Fibroblast of pulmonary artery (primary cell): Measurements from ENCODE around the gene BLID.

Experiments used
- DNase-seq: peaks from one replicate; pipeline ENCODE4 v3.0.0-alpha.2; 2010; ENCODE audit warnings: low read depth
- H3K4me3 ChIP-seq: replicated peaks from 2 replicates; pipeline ENCODE4 v1.5.1; 2011; ENCODE audit warnings: low read depth, mild to moderate bottlenecking, control low read depth, low read length, moderate library complexity
- CTCF ChIP-seq: IDR thresholded peaks from 2 replicates; pipeline ENCODE4 v1.5.1; 2011; ENCODE audit warnings: mild to moderate bottlenecking, control low read depth, low read length, inconsistent platforms; ENCODE audit errors: missing control alignments

Gene BLID

GRCh38 chr11:122096272-122097112 lies 19.5 kb downstream of the BLID start:
- no peak for TF ChIP-seq CTCF
- DNase-seq, result no peak

GRCh38 chr11:122095681-122096262 lies 20.2 kb downstream of the BLID start:
- peak overlapping the region; percentile 65 for H3K4me3 ChIP-seq
- no peak for TF ChIP-seq CTCF
- DNase-seq, result peak; percentile 75

More at GRCh38 chr11:122096272-122097112, 19.5 kb downstream of the BLID start:
- H3K4me3 ChIP-seq, result peak overlapping the region; percentile 65

GRCh38 chr11:122094836-122095235 lies 21.2 kb downstream of the BLID start:
- peak overlapping the region; percentile 65 for H3K4me3 ChIP-seq
- no peak for DNase-seq
- no peak for TF ChIP-seq CTCF

GRCh38 chr11:122093731-122094275 lies 22.2 kb downstream of the BLID start:
- peak; percentile 62 for DNase-seq
- H3K4me3 ChIP-seq, result no peak overlapping the region
- TF ChIP-seq CTCF, result no peak

- H3K4me3 ChIP-seq, result no peak overlapping the region
- no peak for DNase-seq
- no peak for TF ChIP-seq CTCF
Measured at GRCh38 chr11:122091835-122092234, 24.2 kb downstream of the BLID start.

- TF ChIP-seq CTCF, result no peak
- no peak overlapping the region for H3K4me3 ChIP-seq
- DNase-seq, result no peak
Measured at GRCh38 chr11:122089111-122089510, 26.9 kb downstream of the BLID start.
